ENCODE results near the gene RPL7A. TPM values are rescaled to one million over a fixed set of nuclear protein-coding genes. Genes with fewer than 3 reads are reported as not detected.
A peak's percentile ranks its signal among the peaks of the same experiment; 100 is the strongest.
"Not testable (repeated sequence)": the region's sequence is repeated elsewhere in the genome, so short reads cannot be mapped to it uniquely, and the experiment has no call there.

The RPL7A gene
- polyA plus RNA-seq (ENCODE audit: insufficient read length in 4 of 4): 1,000 to 10,000 TPM; 2,222 to 2,557 (median 2,398) TPM

DNA sequence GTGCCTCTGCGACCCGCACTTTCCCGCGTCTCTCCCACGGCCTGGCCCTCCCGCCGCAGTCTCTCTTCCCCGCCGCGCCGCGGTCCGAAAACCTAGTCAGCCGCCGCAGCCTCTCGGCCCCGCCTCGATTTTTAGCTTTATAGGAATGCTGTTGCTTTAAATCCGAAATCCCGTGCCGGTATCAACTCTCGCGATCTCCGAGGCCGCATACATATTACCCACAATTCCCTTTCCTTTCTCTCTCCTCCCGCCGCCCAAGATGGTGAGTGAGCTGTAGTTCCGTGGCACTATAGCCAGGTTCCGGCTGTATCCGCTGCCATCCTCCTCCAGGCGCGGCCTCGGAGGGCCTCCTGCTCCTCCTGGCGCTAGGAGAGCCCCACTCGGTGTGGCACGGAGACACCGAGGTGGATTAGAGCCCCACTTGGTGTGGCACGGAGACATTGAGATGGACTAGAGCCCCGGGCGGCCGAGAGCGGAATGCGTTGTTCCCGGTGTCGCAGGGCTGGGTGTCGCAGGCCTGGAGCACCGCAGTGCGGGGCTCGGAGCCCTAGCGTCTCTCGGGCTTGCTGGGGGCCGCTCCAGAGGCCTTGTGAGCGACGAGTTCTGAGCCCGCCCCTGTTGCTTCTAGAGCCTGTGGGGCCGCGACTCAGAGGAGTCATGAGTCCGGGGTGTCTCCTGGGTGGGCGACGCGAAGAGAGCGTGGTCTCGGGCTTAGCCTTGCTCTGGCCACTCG lies at the start of gene RPL7A, which contains the start of gene MED22:
Gene RPL7A, plus strand, starts transcription at position 234 of the 733 bp plus-strand sequence. Its CDS starts 26 bp downstream, at position 260.
Gene MED22, minus strand, starts transcription at position 147 of the 733 bp plus-strand sequence. CDS start 1,469 bp downstream, outside the sequence.
- peak; percentile 90 to 95 (median 92) for DNase-seq (ENCODE audit: low read depth in 4 of 4, low spot score in 3 of 4)

DNA sequence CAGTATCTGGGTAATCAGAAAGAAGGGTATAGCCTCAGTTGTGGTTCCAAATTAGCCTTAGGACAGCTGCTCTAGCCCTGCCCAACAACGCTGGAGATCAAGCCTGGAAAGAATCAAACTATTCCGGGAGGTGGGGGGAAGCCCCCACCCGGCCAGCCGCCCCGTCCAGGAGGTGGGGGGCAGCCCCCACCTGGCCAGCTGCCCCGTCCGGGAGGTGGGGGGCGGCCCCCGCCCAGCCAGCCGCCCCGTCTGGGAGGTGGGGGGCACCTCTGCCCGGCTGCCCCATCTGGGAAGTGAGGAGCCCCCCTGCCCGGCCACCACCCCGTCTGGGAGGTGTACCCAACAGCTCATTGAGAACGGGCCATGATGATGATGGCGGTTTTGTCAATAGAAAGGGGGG lies 48.0 kb upstream of the RPL7A start:
- not testable (repeated sequence) for DNase-seq (ENCODE audit: low read depth in 4 of 4, low spot score in 3 of 4)

GRCh38 chr9:133301253-133302230 lies 46.5 kb upstream of the RPL7A start:
- DNase-seq (ENCODE audit: low read depth in 4 of 4, low spot score in 3 of 4): no peak

DNA sequence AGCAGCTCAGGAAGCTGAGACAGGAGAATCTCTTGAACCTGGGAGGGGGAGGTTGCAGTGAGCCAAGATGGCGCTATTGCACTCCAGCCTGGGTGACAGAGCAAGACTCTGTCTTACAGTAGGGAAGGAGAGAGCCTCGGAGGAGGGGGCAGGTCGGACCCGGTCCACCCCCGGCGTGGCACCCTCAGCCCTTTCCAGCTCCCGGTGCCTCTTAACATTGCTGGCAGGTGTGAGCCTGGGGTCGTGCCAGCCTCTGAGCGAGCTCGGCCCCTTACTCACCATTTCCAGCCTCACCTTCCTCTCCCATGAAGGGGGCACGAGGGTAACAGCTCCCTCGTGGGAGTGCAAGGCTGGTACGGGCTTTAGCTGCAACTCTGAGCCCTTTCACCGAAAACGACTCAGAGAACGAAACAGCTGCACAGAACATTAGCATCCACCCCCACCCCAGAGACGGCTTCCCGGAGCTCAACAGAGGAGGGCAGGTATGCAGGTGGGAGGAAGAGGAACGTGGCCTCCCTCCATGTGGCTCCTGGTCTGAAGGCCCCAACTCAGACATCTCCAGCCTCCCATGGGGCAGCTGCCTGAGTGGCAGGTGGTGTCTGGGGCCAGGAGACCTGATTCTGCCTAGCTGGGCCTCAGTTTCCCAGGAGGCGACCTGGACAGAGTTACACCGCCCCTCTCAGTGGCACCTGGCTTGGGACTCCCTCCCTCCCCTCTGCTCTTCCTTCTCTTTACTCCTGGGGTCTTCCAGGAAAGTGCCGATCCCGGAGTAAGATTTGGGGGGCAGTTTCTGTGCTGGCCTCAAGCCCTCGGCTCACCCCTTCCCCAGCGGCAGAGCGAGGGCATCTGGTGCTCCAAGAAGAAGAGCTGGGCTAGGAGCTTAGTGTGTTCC lies 44.5 kb upstream of the RPL7A start:
- DNase-seq (ENCODE audit: low read depth in 4 of 4, low spot score in 3 of 4): no peak

DNA sequence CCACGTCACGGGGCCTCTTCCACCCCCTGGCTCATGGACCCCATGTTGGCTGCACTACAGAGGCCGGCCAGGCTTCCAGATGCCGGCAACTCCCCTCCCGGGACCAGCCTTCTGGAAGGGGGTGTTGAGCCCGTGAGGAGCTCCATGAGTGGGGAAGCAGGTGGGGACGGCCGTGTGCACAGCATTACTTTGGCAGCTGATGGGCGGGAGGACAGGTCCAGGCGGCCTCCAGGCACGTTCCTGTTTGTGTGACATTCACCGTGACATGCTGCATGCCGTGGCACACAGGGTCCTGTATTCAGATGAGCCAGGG lies 43.9 kb upstream of the RPL7A start:
- DNase-seq (ENCODE audit: low read depth in 4 of 4, low spot score in 3 of 4): no peak

- no peak for DNase-seq (ENCODE audit: low read depth in 4 of 4, low spot score in 3 of 4)
Measured at GRCh38 chr9:133304477-133305377, 43.3 kb upstream of the RPL7A start.

DNA sequence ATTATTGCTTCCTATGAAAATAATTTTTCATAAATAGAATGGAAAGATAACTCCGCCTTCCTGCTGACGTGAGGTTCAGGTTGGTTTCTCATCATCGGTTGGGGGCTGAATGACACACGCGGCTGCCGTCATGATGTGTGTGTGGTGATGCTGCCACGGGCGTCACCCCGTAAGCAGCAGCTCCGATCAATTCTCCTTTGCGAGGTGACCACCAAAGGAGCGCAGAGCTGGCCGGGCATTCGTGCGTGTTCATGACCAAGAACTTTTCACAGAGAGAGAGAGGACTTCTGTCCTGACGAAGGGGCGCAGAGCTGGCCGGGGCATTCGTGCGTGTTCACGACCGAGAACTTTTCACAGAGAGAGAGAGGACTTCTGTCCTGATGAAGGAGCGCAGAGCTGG lies 42.3 kb upstream of the RPL7A start:
- no peak for DNase-seq (ENCODE audit: low read depth in 4 of 4, low spot score in 3 of 4)

DNA sequence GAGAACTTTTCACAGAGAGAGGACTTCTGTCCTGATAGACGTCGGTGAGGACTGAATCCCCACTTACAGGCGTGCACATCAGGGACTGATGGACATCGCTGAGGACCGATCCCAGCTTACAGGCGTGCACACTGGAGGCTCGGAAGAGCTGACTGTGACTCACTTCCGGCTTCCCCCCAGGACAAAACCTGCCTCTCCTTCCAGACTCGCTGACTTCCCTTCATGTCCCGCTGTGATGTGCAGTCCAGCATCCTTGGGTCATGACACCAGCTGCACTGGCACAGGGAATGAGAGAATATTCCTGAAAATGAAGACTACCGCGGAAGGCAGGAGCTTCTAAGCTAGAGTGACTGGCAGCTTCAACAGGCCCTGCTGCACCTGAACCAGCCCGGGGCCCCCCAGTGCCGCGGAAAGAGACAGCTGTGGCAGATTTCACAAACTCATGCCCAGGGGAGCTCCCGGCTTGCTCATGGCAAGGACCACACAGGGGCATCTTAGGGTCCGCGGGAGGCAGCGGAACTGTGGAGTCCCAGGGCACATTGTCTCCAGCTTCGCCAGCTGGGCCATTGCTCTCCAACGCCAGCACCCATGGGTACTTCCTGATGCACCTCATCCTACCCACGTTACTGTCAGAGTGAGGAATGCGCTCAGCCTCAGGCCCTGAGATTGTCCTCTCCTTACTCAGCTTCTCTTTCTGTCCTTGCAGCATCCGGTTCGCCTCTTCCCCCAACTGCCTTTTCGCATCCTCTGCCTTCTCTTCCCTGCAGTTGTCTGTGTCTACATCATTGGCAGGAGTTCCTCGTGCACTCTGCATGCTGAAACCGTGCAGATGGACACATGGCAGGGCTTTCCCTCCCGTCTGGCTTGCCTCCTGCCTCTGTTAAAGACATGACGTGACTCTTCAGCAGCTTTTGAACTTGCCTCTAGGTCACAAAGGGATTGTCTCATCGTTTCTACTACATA lies 41.5 kb upstream of the RPL7A start:
- no peak for DNase-seq (ENCODE audit: low read depth in 4 of 4, low spot score in 3 of 4)

DNA sequence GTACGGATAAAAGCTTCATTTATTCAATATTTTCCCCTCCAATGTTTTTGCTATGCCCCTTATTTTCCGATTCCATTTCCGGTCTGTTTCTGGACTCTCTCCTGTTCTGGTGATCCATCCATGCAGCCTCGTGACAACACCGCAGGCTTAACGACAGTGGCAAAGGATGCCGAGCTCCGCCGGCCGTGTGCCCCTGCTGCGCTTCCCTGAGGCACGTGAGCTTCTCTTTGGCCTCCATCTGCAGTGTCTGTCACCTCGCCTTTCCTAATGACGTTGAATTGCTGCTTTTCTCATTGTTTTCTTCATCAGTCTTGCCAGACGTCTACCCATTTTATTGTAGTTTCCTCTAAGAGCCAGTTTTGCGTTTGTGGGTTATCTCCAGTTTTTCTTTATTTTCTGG lies 40.7 kb upstream of the RPL7A start:
- no peak for DNase-seq (ENCODE audit: low read depth in 4 of 4, low spot score in 3 of 4)

- DNase-seq (ENCODE audit: low read depth in 4 of 4, low spot score in 3 of 4): no peak
Measured at GRCh38 chr9:133309608-133310007, 38.4 kb upstream of the RPL7A start.

DNA sequence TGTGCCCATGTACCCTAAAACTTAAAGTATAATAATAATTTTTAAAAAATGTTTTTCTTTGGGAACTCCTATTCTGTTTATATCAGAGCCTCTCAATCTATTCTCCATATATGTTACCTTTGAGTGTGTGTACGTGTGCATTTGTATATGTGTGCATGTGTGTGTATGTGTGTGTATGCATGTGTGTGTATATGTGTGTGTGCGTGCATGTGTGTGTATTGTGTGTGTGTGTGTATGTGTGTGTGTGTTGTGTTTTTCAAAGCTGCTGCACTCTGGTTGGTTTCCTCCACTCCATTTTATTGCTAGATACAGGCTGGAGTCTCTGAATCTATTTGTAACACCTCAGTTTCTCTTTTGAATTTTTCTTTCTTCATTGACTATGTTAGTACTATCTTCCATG lies 32.0 kb upstream of the RPL7A start:
- DNase-seq (ENCODE audit: low read depth in 4 of 4, low spot score in 3 of 4): no peak

GRCh38 chr9:133317551-133317950 lies 30.5 kb upstream of the RPL7A start:
- not testable (repeated sequence) for DNase-seq (ENCODE audit: low read depth in 4 of 4, low spot score in 3 of 4)

- DNase-seq (ENCODE audit: low read depth in 4 of 4, low spot score in 3 of 4): no peak
Measured at GRCh38 chr9:133320421-133320881, 27.6 kb upstream of the RPL7A start.

GRCh38 chr9:133321411-133321935 lies 26.5 kb upstream of the RPL7A start:
- DNase-seq (ENCODE audit: low read depth in 4 of 4, low spot score in 3 of 4): no peak

GRCh38 chr9:133322701-133323100 lies 25.3 kb upstream of the RPL7A start:
- DNase-seq (ENCODE audit: low read depth in 4 of 4, low spot score in 3 of 4): no peak

DNA sequence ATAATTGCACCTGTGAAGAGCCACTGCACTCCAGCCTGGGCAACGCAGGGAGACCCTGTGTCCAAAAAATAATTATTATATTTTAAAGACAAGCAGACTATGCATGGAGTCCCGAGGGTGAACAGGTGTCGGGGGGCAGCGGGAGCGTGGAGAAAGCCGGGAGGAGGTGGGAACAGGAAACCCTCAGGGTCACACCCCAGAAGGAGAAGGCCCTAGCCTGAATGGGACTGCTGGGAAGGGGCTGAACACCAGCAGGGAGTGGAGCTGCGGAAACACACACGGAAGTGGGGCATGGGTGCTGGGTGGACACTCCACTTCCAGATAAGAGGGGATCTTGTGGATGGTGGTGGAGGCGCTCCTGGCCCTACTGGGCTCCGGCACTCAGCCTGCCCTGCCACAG lies 24.8 kb upstream of the RPL7A start:
- no peak for DNase-seq (ENCODE audit: low read depth in 4 of 4, low spot score in 3 of 4)

GRCh38 chr9:133323991-133324703 lies 23.9 kb upstream of the RPL7A start:
- no peak for DNase-seq (ENCODE audit: low read depth in 4 of 4, low spot score in 3 of 4)

Measured in left renal pelvis (tissue), 4 donors.